Upper lobe of left lung (tissue), 4 donors: ENCODE results near the gene SLC6A13.

Experiments used
- POLR2A ChIP-seq, 4 donors: fragments of 450-650 bp; IDR thresholded peaks; one replicate each; pipeline ENCODE4 v1.5.1; 2016 to 2017; ENCODE audit warnings: antibody characterized with exemption in 4 of 4, mild to moderate bottlenecking in 2 of 4
- TF ChIP-seq, protein P1 (sequence below), 6 experiments: fragments of 450-650 bp in 4 of 6; fragments of 200-600 bp in 2 of 6; sonication (generic) in 2 of 6; IDR thresholded peaks; one replicate each; pipeline ENCODE4 v1.5.1; 2016 to 2019; ENCODE audit warnings: antibody characterized with exemption in 6 of 6

DNA sequence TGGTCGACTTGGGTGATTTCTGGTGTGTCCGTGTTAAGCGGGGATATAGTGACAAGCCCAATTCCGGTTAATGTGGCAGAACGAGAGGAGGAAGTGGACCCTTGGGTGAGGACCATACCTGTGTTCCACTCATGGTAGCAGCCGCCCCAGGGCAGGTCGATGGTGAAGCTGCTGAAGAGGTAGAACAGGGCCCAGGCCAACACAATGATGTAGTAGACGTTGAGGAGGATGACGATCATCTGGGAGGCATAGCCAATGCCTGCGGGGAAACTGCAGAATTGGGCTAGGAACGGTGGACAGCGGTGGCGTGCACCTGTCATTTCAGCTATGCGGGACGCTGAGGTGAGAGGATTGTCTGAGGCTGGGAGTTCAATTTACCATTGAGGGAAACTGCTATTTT is 20.1 kb downstream of the SLC6A13 start:
- TF ChIP-seq, protein P1, sequence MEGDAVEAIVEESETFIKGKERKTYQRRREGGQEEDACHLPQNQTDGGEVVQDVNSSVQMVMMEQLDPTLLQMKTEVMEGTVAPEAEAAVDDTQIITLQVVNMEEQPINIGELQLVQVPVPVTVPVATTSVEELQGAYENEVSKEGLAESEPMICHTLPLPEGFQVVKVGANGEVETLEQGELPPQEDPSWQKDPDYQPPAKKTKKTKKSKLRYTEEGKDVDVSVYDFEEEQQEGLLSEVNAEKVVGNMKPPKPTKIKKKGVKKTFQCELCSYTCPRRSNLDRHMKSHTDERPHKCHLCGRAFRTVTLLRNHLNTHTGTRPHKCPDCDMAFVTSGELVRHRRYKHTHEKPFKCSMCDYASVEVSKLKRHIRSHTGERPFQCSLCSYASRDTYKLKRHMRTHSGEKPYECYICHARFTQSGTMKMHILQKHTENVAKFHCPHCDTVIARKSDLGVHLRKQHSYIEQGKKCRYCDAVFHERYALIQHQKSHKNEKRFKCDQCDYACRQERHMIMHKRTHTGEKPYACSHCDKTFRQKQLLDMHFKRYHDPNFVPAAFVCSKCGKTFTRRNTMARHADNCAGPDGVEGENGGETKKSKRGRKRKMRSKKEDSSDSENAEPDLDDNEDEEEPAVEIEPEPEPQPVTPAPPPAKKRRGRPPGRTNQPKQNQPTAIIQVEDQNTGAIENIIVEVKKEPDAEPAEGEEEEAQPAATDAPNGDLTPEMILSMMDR (IDR thresholded peaks at IDR 0.05), result no peak
- no peak for TF ChIP-seq POLR2A (IDR thresholded peaks at IDR 0.05)
